Stimulated activated CD4-positive, alpha-beta T cell treated with anti-CD3 and anti-CD28 coated beads, Interleukin-4, amount 100 ng/mL, for 48 hours (primary cell): ENCODE data around the gene GYPA.
"Not testable (repeated sequence)": the region's sequence is repeated elsewhere in the genome, so short reads cannot be mapped to it uniquely, and the experiment has no call there.

Experiments used
- DNase-seq, 2 donors: peaks; one replicate each; pipeline ENCODE4 v3.0.0-alpha.2; 2020; ENCODE audit warnings: low read depth in 2 of 2

Gene GYPA

GRCh38 chr4:144140594-144141295 lies at the start of gene GYPA:
GYPA (minus strand) TSS chr4:144140718; CDS start chr4:144140635, 83 bp downstream.
- not testable (repeated sequence) for DNase-seq

GRCh38 chr4:144190009-144190408 lies 49.5 kb upstream of the GYPA start:
- DNase-seq = no peak

- DNase-seq = no peak
Observed at GRCh38 chr4:144189121-144189520, 48.6 kb upstream of the GYPA start.

- DNase-seq = no peak
Observed at GRCh38 chr4:144185086-144185485, 44.6 kb upstream of the GYPA start.

- DNase-seq = no peak
Observed at GRCh38 chr4:144183165-144183564, 42.6 kb upstream of the GYPA start.

- no peak for DNase-seq
Observed at GRCh38 chr4:144181391-144181790, 40.9 kb upstream of the GYPA start.

GRCh38 chr4:144179152-144179739 lies 38.7 kb upstream of the GYPA start:
- DNase-seq = no peak

- DNase-seq = no peak
Observed at GRCh38 chr4:144178414-144178813, 37.9 kb upstream of the GYPA start.

GRCh38 chr4:144176476-144176875 lies 36.0 kb upstream of the GYPA start:
- no peak for DNase-seq

- no peak for DNase-seq
Observed at GRCh38 chr4:144174401-144175067, 34.0 kb upstream of the GYPA start.

- DNase-seq = no peak
Observed at GRCh38 chr4:144171697-144172096, 31.2 kb upstream of the GYPA start.

- no peak for DNase-seq
Observed at GRCh38 chr4:144169211-144169610, 28.7 kb upstream of the GYPA start.

- DNase-seq = no peak
Observed at GRCh38 chr4:144154044-144154443, 13.5 kb upstream of the GYPA start.

- not testable (repeated sequence) for DNase-seq
Observed at GRCh38 chr4:144142690-144143326, 2.3 kb upstream of the GYPA start.

- no peak for DNase-seq
Observed at GRCh38 chr4:144141493-144141892, 975 bp upstream of the GYPA start.

GRCh38 chr4:144139991-144140390 lies 527 bp downstream of the GYPA start:
- DNase-seq = not testable (repeated sequence)

- not testable (repeated sequence) for DNase-seq
Observed at GRCh38 chr4:144139547-144139946, 971 bp downstream of the GYPA start.

- not testable (repeated sequence) for DNase-seq
Observed at GRCh38 chr4:144138239-144138638, 2.3 kb downstream of the GYPA start.

GRCh38 chr4:144137137-144137931 lies 3.2 kb downstream of the GYPA start:
- not testable (repeated sequence) for DNase-seq

GRCh38 chr4:144136189-144136588 lies 4.3 kb downstream of the GYPA start:
- not testable (repeated sequence) for DNase-seq

- not testable (repeated sequence) for DNase-seq
Observed at GRCh38 chr4:144130167-144130566, 10.4 kb downstream of the GYPA start.
